ENCODE data around the gene STRIP2. TPM values are rescaled to one million over a fixed set of nuclear protein-coding genes. Genes with fewer than 3 reads are reported as not detected.

Gene STRIP2
- total RNA-seq, 1 experiment from 2014 or later, result 6.5 TPM

DNA sequence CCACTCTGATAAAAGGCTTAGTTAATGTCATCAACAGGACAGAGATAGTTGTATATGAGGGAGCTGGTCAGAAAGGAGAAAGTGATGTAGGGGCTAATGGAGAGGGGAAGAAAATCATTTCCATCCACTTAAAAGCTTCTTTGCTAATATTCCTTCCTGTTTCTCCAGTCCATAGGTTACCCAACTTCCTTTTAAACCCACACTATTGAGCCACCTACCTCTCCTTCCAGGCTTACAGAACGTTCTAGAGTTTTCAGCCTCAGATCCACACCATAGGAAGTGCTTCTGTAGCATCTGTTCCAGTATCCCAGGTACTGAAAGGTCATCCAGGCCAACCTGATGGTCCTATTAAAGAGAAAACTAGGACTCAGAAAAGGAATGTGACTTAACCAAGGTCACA is 28.2 kb downstream of the STRIP2 start:
- Mint-ChIP-seq H3K27me3 (ENCODE audit: low read depth) (no peaks in the 10 kb centered on the region), H3K36me3 (peaks cover 5% of the 10 kb centered on the region; the same call in 1 of the 2 replicates), H3K4me1 (no peaks in the 10 kb centered on the region), H3K9me3 (no peaks in the 10 kb centered on the region), H3K4me3 (no peak overlapping the region), H3K27ac (no peak overlapping the region)
- ChIA-PET POLR2A (no interaction called here), CTCF (interaction anchor here (0.8 kb wide), 1 partner anchor 120 kb away, joined by 4 read pairs; no protein-coding TSS in a partner anchor)
- TF ChIP-seq, protein P1, sequence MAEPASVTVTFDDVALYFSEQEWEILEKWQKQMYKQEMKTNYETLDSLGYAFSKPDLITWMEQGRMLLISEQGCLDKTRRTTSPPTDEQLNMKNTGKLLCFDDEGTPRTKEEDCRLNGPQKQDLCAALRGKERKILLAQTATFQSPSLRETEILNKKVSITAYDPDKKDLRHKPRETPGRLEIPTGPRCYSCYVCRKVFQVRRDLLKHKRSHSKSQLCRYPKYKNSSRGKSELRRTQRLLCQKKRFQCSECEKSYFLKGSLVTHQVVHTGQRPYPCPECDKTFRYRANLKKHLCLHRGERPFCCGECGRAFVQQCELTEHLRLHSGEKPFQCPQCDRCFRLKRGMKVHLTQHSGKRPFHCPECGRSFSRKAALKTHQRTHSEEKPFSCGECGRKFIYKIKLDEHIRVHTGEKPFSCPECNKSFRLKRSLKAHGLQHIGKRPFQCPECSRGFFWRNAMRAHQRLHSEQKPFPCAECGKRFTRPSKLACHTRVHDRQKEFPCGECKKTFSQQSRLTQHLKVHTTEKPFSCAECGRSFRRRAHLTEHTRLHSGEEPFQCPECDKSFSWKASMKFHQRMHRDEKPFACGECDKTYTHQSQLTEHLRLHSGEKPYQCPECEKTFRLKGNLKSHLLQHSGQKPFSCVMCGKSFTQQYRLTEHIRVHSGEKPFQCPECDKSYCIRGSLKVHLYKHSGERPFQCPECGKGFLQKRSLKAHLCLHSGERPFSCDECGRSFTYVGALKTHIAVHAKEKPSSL (CRISPR knock-in tag; conservative IDR thresholded peaks at IDR 0.05), result no peak
- no peak for TF ChIP-seq GRHL2 (CRISPR knock-in tag; IDR thresholded peaks at IDR 0.05; ENCODE audit: insufficient replicate concordance, severe bottlenecking)
- ATAC-seq (no peak), DNase-seq (ENCODE audit: low spot score) (no peak)

DNA sequence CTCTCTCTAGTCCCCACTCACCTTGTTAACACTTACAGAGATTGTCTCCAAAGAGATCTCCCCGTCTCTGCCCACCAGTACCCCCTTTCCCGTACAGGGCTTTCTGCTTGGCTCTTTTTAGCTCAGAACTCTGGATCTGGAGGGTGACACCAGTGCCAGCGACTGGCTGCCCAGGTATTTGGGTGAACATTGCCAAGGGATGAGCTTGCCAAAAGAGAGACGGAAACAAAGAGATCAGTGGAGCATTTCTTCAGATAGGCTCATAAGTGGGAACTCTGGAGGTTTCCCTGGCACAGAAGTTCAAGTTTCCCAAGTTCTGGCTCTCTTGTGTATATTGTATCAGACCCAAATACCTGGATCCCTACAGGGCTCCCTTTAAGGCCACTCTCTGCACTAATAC is 30.0 kb downstream of the STRIP2 start:
- Mint-ChIP-seq H3K4me1 (peaks cover under 1% of the 10 kb centered on the region; the same call in 1 of the 2 replicates), H3K9me3 (no peaks in the 10 kb centered on the region), H3K27me3 (ENCODE audit: low read depth) (no peaks in the 10 kb centered on the region), H3K4me3 (no peak overlapping the region), H3K36me3 (no peaks in the 10 kb centered on the region), H3K27ac (no peak overlapping the region)
- no peak for ATAC-seq
- DNase-seq (ENCODE audit: low spot score), result no peak
- ChIA-PET POLR2A (no interaction called here), CTCF (interaction anchor here (1.8 kb wide), 1 partner anchor 121 kb away, joined by 5 read pairs; no protein-coding TSS in a partner anchor)
- TF ChIP-seq MXD4 (CRISPR knock-in tag; IDR thresholded peaks at IDR 0.05; ENCODE audit: borderline replicate concordance) (no peak), FOXK1 (CRISPR knock-in tag; IDR thresholded peaks at IDR 0.05) (no peak), ZNF232 (CRISPR knock-in tag; IDR thresholded peaks at IDR 0.05) (no peak), ZNF416 (CRISPR knock-in tag; IDR thresholded peaks at IDR 0.05) (no peak), NFYB (CRISPR knock-in tag; conservative IDR thresholded peaks at IDR 0.05; ENCODE audit: low read depth) (no peak), ZNF671 (CRISPR knock-in tag; IDR thresholded peaks at IDR 0.05) (no peak), JUN (CRISPR knock-in tag; IDR thresholded peaks at IDR 0.05) (no peak), FOXJ3 (CRISPR knock-in tag; IDR thresholded peaks at IDR 0.05; ENCODE audit: borderline replicate concordance) (no peak), JAZF1 (CRISPR knock-in tag; IDR thresholded peaks at IDR 0.05) (no peak)
- TF ChIP-seq, protein P2, sequence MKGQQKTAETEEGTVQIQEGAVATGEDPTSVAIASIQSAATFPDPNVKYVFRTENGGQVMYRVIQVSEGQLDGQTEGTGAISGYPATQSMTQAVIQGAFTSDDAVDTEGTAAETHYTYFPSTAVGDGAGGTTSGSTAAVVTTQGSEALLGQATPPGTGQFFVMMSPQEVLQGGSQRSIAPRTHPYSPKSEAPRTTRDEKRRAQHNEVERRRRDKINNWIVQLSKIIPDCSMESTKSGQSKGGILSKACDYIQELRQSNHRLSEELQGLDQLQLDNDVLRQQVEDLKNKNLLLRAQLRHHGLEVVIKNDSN (CRISPR knock-in tag; IDR thresholded peaks at IDR 0.05), result no peak
- TF ChIP-seq, protein P3, sequence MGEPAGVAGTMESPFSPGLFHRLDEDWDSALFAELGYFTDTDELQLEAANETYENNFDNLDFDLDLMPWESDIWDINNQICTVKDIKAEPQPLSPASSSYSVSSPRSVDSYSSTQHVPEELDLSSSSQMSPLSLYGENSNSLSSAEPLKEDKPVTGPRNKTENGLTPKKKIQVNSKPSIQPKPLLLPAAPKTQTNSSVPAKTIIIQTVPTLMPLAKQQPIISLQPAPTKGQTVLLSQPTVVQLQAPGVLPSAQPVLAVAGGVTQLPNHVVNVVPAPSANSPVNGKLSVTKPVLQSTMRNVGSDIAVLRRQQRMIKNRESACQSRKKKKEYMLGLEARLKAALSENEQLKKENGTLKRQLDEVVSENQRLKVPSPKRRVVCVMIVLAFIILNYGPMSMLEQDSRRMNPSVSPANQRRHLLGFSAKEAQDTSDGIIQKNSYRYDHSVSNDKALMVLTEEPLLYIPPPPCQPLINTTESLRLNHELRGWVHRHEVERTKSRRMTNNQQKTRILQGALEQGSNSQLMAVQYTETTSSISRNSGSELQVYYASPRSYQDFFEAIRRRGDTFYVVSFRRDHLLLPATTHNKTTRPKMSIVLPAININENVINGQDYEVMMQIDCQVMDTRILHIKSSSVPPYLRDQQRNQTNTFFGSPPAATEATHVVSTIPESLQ (CRISPR knock-in tag; IDR thresholded peaks at IDR 0.05), result no peak
- TF ChIP-seq, protein P4, sequence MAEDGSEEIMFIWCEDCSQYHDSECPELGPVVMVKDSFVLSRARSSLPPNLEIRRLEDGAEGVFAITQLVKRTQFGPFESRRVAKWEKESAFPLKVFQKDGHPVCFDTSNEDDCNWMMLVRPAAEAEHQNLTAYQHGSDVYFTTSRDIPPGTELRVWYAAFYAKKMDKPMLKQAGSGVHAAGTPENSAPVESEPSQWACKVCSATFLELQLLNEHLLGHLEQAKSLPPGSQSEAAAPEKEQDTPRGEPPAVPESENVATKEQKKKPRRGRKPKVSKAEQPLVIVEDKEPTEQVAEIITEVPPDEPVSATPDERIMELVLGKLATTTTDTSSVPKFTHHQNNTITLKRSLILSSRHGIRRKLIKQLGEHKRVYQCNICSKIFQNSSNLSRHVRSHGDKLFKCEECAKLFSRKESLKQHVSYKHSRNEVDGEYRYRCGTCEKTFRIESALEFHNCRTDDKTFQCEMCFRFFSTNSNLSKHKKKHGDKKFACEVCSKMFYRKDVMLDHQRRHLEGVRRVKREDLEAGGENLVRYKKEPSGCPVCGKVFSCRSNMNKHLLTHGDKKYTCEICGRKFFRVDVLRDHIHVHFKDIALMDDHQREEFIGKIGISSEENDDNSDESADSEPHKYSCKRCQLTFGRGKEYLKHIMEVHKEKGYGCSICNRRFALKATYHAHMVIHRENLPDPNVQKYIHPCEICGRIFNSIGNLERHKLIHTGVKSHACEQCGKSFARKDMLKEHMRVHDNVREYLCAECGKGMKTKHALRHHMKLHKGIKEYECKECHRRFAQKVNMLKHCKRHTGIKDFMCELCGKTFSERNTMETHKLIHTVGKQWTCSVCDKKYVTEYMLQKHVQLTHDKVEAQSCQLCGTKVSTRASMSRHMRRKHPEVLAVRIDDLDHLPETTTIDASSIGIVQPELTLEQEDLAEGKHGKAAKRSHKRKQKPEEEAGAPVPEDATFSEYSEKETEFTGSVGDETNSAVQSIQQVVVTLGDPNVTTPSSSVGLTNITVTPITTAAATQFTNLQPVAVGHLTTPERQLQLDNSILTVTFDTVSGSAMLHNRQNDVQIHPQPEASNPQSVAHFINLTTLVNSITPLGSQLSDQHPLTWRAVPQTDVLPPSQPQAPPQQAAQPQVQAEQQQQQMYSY (CRISPR knock-in tag; IDR thresholded peaks at IDR 0.05), result no peak
- TF ChIP-seq, protein P5, sequence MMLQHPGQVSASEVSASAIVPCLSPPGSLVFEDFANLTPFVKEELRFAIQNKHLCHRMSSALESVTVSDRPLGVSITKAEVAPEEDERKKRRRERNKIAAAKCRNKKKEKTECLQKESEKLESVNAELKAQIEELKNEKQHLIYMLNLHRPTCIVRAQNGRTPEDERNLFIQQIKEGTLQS (CRISPR knock-in tag; conservative IDR thresholded peaks at IDR 0.05), result no peak
- TF ChIP-seq, protein P6, sequence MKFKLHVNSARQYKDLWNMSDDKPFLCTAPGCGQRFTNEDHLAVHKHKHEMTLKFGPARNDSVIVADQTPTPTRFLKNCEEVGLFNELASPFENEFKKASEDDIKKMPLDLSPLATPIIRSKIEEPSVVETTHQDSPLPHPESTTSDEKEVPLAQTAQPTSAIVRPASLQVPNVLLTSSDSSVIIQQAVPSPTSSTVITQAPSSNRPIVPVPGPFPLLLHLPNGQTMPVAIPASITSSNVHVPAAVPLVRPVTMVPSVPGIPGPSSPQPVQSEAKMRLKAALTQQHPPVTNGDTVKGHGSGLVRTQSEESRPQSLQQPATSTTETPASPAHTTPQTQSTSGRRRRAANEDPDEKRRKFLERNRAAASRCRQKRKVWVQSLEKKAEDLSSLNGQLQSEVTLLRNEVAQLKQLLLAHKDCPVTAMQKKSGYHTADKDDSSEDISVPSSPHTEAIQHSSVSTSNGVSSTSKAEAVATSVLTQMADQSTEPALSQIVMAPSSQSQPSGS (CRISPR knock-in tag; IDR thresholded peaks at IDR 0.05; ENCODE audit: borderline replicate concordance, low read depth), result no peak
- TF ChIP-seq, protein P7, sequence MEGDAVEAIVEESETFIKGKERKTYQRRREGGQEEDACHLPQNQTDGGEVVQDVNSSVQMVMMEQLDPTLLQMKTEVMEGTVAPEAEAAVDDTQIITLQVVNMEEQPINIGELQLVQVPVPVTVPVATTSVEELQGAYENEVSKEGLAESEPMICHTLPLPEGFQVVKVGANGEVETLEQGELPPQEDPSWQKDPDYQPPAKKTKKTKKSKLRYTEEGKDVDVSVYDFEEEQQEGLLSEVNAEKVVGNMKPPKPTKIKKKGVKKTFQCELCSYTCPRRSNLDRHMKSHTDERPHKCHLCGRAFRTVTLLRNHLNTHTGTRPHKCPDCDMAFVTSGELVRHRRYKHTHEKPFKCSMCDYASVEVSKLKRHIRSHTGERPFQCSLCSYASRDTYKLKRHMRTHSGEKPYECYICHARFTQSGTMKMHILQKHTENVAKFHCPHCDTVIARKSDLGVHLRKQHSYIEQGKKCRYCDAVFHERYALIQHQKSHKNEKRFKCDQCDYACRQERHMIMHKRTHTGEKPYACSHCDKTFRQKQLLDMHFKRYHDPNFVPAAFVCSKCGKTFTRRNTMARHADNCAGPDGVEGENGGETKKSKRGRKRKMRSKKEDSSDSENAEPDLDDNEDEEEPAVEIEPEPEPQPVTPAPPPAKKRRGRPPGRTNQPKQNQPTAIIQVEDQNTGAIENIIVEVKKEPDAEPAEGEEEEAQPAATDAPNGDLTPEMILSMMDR (IDR thresholded peaks at IDR 0.05), result no peak
- TF ChIP-seq, protein P8, sequence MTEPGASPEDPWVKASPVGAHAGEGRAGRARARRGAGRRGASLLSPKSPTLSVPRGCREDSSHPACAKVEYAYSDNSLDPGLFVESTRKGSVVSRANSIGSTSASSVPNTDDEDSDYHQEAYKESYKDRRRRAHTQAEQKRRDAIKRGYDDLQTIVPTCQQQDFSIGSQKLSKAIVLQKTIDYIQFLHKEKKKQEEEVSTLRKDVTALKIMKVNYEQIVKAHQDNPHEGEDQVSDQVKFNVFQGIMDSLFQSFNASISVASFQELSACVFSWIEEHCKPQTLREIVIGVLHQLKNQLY (CRISPR knock-in tag; IDR thresholded peaks at IDR 0.05), result no peak

Measured in WTC11 (cell line).